NCI-H1048 (cell line): ENCODE measurements around the gene ITGA11.

Experiments
- DNase-seq: peaks from one replicate; lab custom pipeline; 2025; lab: John Stamatoyannopoulos, UW

ITGA11 gene

GRCh38 chr15:68445351-68445750, 13.4 kb upstream of the ITGA11 start:
- no peak for DNase-seq

DNA sequence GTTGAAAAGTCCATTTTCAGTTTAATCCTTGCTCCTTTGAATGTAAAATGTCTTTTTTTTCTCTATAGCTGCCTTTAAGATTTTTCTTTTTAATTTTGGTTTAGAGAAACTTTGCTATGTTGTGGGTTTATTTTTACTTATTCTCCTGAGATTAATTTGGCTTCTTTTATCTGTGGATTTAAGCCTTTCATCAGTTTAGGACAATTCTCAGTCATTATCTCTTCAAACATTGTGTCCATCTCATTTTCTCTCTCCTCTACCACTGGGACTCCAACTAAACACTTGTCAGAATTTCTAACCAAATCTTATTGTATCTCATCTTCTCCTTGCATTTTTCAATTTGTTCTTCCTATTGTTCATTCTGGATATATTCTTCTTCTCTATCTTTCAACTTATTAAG, 12.4 kb upstream of the ITGA11 start:
- no peak for DNase-seq

DNA sequence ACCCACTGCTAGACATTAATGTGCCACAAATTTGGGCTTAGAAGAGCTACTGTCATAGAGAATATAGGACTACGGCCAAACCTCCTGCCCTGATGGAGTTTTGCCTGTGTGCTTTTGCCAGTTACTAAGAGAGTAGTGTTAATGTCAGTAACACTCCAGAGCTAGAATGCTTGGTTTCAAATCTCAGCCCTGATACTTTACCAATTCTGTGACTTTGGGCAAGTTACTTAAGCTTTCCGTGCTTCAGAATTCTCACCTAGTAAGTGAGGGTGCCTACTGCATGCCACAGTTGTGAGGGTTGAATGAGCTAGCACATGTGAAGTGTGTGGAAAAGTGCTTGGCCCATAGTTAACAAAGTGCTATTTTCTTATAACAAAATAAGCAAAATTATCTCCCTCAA, 10.9 kb upstream of the ITGA11 start:
- DNase-seq = no peak

DNA sequence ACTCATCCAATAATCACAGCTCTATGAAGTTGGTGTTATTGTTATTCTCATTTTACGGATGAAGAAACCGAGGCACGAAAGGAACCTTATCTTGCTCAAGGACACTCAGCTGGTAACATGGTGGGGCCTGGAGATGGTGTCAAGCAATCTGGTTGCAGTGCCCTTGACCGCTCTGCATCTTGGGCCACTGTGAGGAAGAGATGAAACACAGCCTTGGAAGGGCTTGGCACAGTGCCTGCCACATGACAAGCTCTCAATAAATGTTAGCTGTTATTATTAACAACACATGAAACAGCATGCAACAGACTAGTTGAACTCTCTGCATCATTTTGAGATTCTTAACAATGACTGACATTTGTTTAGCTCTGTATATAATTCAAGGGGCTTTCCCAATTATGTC, 10.1 kb upstream of the ITGA11 start:
- no peak for DNase-seq

GRCh38 chr15:68441045-68441743, 9.2 kb upstream of the ITGA11 start:
- no peak for DNase-seq

- no peak for DNase-seq
These were observed 8.2 kb upstream of the ITGA11 start for GRCh38 chr15:68440136-68440535.

DNA sequence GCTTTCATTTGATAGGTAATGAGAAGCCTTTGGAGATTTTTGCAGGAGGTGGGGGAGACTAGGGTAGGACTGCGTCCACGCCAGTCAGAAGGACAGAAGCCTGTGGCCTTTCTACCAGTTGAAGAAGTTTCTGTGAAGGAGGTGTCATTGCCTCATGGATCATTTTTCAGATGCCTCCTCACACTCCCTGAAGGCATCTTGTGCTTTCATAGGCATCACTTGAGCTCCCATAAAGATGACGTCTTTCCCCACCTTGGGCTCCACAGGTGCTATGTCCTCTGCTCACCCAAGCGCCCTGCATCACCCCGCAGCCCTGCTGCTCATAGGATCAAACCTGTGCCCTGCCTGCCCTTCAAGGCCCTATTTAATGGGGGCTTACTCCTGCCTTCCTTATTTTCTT, 7.5 kb upstream of the ITGA11 start:
- no peak for DNase-seq

DNA sequence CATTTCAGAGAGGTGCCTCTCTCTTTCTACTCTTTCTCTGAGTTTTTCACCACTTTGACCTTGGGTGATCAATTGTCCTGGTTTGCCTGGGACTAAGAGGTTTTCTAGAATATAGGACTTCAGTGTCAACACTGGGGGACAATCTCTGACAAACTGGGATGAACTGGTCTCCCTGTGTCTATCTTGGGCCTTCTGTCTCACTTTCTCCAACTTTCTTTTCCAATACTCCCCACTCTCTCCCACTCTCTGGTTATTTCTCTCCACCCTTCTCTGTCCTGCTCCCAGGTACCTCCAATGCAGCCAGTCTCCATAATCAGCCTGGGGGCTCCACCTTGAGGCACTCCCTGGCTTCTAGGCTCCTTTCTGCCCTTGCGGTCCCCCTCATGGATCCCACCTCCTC, 4.7 kb upstream of the ITGA11 start:
- DNase-seq = no peak

DNA sequence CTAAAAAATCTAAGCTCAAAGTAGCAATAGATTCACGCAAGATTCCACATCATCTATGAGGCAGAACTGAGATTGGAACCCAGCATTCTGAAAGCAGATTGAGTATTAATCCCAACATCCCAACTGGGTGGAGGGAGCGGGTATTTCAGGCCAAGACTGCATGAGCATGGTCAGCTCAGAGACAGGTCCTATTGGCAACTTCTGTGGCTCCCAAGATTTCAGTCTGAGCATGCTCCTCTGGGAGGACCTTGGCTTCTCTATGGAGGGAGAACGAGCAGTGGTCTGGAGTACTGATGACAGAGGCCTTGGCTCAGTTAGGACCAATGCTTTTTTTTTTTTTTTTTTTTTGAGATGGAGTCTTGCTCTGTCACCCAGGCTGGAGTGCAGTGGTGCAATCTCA, 4.0 kb upstream of the ITGA11 start:
- no peak for DNase-seq

DNA sequence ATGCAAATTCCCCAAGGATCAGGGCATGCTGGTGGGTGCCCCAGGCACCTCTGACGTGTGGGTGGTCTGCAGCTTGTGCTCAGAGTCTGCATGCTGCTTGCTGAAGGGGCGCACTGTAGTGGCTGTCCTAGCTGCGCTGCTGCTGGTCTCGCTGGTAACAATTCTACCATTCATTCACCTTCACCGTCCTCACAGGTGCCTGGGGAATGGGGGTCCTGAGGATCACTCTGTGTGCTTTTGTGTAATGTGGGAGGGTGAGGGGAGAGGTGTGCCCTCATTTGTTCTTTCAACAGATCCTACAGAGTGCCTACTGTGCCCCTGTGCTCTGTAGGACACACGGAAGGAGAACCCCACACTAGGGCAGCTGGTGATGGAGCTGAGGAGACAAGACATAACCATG, 2.1 kb upstream of the ITGA11 start:
- DNase-seq = no peak

DNA sequence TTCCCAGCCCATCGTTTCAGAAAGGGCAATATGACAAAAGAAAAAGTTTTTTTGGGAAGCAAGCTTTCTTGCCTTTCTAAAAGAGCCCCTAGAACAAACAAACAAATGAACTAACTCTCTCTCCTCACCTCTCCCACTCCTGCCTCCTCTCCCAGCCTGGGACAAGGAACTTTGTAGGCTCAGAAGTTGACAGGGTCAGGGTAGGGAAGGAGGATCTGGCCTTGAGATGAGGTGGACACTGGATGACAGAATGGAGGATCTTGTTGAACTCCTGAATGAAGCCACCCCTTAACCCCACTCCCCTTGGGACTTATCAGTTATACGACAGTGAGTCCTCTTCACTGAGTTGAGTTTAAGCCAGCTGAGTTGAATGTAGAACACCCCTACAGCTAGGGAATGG, 1.6 kb upstream of the ITGA11 start:
- DNase-seq = no peak

DNA sequence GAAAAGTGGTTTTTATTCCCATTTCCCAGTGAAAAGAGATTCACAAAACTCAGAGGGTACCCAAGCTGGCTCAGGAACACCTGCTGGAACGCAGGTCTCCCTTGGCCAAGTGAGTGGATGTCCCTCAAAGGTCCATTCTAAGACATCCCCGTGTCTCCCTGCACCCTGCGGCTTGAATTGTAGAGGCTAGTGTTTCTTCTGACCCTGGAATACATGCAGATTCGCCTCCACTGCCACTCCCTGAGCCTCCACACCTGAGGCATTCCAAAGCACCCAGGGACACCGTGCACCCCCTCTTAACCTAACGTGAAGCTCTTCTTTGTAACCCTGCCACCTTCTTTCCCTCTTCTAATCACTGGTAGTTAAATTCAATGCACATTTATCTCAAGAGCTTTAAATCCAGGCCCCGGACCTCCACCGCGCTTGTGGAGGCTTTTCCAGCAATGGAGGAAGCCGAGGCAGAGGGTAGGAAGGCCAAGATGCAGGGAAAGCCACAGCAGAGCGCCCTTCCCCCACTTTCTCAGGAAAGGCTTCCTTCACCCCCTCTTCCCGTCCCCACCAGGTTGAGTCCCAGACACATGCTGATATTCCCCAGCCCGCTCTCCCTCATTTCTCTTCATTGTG, 590 bp upstream of the ITGA11 start:
- DNase-seq = no peak

DNA sequence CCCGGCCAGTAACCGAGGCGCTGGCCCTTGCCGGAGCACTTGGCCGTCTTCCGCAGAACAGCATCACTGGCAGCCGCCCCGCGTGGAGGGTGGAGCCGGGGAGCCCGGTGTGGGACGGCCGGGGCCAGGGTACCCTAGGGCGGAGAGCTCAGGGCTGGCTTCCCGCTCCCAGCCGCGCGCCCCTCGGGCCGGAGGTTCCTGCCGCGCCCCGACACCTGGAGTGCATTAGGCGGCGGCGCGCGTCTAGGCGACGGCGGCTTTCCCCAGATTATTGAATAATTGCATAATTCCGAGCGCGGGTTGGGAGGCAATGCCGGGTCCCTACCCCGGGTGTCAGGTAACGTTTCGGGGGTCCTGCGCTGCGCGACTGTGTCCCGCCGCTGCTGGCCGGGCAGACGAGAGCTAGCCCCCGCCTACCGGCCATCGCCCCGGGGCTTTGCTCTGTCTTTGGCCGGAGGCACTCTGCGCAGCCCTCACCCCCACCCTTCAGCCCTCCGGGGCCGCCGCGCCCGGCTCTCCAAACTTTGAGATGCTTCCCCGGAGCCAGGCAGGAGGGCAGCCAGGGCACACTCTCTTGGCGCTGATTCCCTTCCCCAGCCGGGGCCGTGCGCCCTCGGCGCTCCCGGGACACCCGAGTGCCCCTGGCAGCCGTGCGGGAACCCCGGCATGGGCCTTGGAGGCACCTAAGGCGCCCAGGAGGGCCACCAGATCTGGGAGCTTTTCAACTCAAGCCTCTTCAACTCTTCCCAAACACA, 749 bp downstream of the ITGA11 start:
- no peak for DNase-seq

DNA sequence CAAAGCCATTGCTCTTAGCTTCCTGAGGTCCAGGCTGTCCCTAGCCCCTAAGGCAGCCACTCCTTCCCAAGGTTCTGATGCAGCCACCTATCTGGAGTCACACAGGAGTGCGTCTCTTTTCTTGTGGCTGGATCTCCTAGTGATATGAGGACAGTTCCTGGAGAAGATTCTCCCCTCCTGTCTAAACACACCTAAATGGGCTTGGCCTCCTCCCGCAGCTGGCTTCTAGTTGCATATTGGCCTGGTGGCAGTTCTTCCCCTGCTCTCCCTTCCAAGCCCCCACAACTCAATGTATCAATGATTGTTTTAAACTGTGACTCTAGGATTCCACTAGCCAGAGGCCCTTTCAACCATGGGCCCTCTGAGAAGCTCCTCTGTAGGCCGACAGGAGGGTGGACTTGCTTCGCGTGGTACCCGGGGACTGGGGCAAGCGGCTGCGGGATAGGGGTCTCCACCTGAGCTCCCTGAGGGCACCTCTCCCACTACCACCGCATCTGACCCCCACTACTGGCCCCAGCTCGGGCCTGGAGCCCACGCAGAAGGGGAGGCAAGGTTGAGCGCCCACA, 1.4 kb downstream of the ITGA11 start:
- no peak for DNase-seq

- DNase-seq = no peak
These were observed 2.1 kb downstream of the ITGA11 start for GRCh38 chr15:68429691-68430470.

DNA sequence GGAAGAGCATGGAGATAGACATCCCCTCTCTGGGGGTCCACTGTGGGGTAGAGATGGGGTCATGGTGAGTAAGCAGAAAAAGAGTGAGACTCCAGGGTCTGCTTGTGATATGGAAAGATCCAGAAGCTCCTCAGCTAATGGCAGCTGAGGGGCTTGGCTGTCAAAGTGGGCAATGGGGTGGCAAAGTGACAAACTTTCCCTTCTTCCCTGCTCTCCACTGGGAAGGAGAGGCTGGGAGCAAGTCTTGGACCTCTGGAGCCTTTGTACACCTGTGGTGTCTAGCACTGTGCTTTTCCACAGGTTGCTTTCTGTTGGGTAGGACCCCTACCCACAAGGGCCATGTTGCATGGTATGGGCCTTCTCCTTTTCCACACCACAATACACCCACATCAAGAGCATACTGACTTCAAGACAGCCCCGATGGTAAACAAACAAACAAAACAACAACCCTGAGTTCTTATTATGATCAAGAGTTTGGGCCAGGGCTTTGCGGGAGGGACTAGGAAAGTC, 3.5 kb downstream of the ITGA11 start:
- no peak for DNase-seq

DNA sequence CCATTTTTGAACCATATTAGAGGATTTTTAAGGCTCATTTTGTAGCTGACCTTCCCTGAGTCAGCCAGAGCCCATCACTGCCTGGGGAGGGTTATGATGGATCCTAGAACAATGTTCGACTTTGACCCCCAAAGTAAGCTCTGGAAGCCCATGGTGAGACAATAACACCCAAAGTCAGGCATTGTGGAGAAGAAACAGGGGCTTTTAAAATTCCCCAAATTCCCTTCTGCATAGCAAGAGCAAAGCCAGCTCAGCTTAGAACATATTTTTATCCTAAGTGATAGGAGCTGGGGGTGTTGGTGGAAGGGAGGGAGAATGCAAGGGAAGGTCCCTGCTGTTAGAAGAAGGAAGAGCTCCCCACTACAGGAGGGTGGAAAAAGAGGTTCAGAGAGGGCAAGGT, 4.0 kb downstream of the ITGA11 start:
- no peak for DNase-seq

GRCh38 chr15:68427366-68427765, 4.6 kb downstream of the ITGA11 start:
- no peak for DNase-seq

DNA sequence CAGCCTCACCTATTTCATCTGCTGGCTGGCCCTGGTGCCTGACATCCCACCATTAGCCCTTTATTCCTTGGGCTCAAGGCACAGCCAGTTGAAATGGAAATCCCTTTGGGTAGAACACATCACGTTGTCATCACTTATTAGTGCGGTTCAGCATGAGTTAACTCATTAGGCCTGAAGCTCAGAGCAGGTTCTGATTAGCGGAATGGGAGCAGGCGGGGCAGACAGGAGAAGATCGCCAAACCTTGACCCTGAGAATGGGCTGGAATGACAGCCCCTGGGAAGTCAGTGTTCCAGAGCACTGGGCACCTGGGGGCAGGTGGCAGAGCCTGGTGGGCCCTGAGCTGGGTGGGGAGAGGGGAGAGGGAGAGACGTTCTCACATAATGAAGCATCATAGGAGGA, 5.8 kb downstream of the ITGA11 start:
- no peak for DNase-seq

GRCh38 chr15:68425428-68426060, 6.4 kb downstream of the ITGA11 start:
- no peak for DNase-seq

- no peak for DNase-seq
These were observed 7.1 kb downstream of the ITGA11 start for GRCh38 chr15:68424754-68425390.
